HG03457 (cell line): ENCODE data around the gene SLC25A11.

Source experiments
- ATAC-seq: cut with Tn5 transposase; IDR thresholded peaks from one replicate; pipeline ENCODE4 v1.9.1; 2021; ENCODE audit warnings: moderate number of reproducible peaks; ENCODE audit not compliant: unreplicated experiment

SLC25A11 gene

DNA sequence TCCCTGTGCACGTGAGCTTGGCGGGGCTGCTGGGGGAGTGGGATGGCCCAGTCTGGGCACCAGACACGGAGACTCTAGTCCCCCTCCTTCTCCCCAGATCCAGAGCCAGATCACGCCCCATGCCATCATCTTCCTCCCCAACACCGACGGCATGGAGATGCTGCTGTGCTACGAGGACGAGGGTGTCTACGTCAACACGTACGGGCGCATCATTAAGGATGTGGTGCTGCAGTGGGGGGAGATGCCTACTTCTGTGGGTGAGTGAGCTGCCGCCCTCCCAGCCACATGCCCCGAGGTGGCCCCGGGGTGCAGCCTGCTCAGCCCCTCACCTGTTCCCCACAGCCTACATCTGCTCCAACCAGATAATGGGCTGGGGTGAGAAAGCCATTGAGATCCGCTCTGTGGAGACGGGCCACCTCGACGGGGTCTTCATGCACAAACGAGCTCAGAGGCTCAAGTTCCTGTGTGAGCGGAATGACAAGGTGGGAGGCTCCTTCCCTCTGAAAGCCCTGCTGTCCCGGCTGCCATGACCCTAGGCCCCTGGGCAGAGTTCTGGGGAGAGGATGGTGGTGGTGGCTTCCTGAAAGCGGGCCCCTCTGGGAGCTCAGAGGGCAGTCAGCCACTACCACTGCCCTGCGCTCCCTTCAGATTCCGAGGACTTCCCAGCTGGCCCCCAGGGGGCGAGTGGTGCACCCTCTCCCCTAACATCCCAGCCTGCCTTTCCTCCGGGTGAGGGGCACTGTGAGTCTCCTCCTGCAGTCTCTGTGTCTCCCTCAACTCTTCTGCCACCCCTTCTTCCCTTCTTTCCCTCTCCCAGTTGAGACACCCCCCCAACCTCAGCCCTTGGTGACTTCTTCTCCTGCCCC is 43.3 kb downstream of the SLC25A11 start:
- no peak for ATAC-seq

DNA sequence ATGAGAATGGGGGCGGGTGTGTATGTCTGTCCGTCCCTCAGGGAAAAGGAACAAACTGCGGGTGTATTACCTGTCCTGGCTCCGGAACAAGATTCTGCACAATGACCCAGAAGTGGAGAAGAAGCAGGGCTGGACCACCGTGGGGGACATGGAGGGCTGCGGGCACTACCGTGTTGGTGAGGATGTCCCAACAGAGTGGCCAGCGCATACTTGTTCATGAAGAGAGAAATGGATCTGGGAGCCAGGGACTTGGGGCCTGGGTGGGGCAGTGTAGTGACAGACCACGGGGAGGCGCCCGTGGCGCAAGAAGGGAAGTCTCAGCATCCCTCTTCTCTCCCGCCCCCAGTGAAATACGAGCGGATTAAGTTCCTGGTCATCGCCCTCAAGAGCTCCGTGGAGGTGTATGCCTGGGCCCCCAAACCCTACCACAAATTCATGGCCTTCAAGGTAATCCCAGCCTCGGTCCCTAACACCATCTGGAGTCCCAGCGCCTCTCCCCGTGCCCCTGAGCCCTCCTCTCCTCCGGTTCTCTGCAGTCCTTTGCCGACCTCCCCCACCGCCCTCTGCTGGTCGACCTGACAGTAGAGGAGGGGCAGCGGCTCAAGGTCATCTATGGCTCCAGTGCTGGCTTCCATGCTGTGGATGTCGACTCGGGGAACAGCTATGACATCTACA is 44.1 kb downstream of the SLC25A11 start:
- no peak for ATAC-seq

DNA sequence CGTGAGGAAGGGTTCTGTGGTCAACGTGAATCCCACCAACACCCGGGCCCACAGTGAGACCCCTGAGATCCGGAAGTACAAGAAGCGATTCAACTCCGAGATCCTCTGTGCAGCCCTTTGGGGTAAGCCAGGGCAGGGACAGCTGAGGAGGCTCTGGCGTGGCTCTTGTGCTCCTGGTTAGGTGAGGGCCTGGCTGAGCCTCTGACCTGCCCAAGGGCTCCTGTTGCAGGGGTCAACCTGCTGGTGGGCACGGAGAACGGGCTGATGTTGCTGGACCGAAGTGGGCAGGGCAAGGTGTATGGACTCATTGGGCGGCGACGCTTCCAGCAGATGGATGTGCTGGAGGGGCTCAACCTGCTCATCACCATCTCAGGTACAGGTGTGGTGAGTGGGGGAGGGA is 44.7 kb downstream of the SLC25A11 start:
- no peak for ATAC-seq

DNA sequence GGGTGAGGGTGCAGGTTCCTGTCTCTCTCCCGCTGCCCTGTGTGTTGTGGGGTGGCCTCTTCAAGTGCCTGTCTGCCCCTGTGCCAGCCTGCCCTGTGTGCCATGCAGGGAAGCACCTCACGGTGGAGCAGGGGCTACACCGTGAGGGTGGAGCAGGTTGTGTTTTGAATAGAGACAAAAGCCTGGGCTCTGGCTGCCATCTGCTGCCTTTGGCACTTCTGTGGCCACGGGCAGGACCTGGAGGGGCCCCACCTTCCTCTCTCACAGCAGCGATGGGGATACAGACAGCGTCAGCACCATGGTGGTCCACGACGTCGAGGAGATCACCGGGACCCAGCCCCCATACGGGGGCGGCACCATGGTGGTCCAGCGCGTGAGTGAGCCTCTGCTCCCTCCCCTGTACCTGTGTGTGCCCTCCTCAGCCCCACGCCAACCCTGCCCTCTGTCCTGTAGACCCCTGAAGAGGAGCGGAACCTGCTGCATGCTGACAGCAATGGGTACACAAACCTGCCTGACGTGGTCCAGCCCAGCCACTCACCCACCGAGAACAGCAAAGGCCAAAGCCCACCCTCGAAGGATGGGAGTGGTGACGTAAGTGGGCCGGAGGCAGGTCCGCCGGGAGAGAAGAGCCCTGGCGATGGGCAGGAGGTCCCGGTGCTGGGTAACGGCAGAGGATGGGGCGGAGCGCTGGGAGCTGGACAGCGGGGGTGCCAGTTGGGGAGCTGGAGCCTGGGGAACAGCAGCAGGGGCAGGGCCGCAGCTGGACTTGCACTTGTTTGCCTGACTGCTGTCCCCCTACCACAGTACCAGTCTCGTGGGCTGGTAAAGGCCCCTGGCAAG is 45.9 kb downstream of the SLC25A11 start:
- no peak for ATAC-seq

DNA sequence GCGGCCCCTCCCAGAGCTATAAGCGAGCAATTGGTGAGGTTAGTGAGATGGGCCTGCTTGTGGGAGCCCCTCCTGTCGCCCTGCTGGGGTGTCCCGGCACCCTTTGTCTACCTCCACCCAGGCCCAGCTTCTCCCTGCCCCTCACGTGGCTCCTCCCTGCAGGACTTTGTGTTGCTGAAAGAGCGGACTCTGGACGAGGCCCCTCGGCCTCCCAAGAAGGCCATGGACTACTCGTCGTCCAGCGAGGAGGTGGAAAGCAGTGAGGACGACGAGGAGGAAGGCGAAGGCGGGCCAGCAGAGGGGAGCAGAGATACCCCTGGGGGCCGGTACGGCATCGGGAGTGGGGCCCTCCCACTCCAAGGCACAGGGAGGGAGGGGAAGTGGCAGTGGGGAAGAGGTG is 46.6 kb downstream of the SLC25A11 start:
- no peak for ATAC-seq

DNA sequence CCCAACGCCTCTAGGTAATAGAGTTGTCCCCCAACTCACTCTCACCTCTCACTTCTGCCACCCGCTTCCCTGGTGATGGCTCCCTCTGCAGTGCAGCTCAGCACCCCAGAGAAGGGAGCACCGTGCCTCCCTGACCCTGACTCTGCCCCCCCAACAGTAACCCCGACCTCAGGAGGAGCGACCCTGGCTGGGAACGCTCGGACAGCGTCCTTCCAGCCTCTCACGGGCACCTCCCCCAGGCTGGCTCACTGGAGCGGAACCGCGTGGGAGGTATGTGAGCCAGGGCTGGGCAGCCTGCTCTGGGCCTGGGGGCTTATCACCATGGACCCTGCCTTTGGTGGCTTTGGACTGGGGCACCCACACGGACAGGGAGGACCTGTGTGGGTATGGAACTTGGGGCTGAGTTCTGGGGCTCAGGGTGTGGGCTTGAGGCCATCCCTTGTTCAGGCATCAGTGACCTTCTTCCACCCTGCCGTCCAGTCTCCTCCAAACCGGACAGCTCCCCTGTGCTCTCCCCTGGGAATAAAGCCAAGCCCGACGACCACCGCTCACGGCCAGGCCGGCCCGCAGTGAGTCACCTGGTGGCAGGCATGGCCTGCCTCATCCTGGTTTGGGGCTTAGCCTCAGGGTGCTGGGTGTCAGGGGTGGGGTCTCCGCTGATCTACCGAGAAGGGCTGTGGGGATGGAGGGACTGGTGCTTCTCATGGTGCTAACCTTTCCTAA is 47.2 kb downstream of the SLC25A11 start:
- ATAC-seq, result no peak

DNA sequence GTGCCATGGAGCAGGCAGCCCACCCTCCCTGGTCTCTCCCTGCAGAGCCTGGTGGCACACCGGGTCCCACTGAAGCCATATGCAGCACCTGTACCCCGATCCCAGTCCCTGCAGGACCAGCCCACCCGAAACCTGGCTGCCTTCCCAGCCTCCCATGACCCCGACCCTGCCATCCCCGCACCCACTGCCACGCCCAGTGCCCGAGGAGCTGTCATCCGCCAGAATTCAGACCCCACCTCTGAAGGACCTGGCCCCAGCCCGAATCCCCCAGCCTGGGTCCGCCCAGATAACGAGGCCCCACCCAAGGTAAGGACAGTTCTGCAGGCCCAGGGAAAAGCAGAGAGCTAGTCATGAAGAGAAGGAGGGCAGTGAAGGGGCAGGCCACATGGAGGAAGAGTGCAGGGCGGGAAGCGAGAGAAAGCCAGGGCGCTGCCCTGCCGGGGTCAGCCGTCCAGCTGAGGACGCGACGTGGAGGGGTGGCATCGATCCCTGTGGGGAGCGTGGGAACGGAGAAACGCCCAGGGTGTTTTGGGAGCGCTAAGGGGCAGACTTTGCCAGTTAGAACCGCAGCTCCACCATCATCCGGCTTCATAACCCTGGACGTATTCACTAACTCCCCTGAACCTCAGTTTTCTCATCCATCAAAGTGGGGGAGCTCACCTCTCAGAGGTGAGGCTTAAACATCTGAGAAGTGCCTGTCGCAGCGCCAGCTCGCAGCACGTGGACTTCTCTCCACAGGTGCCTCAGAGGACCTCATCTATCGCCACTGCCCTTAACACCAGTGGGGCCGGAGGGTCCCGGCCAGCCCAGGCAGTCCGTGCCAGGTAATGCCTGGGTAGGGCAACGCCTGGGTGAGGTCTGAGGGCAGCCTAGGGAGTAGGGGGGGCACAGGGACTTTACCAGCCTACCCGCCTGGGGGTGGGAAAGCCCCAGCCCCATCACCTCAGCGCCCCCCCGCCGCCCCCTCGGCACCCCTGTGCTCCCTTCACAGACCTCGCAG is 48.1 kb downstream of the SLC25A11 start:
- no peak for ATAC-seq

DNA sequence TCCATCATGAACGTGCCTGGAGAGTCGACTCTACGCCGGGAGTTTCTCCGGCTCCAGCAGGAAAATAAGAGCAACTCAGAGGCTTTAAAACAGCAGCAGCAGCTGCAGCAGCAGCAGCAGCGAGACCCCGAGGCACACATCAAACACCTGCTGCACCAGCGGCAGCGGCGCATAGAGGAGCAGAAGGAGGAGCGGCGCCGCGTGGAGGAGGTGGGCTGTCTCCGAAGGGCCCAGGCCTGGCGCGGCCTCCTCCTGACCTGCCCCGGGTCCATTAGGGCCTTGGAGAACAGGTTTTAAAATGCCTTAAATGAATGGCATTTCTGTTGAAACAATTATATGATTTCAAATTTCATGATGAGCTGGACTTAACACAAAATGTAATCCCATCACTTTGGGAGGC is 52.3 kb downstream of the SLC25A11 start:
- no peak for ATAC-seq
